Bronchial smooth muscle cell (primary cell): ENCODE data around the gene P2RX7. TPM values are rescaled to one million over a fixed set of nuclear protein-coding genes. Genes with fewer than 3 reads are reported as not detected.

Experiments
- total RNA-seq: library from RNA; depleted of rRNA; stranded (reverse); fragments of >200 nt; gene quantifications from 2 replicates; pipeline ENCODE4 v1.2.1, GENCODE V29; 2014

Gene P2RX7
- total RNA-seq: 0.47 and 0.77 TPM in 2 replicates

DNA sequence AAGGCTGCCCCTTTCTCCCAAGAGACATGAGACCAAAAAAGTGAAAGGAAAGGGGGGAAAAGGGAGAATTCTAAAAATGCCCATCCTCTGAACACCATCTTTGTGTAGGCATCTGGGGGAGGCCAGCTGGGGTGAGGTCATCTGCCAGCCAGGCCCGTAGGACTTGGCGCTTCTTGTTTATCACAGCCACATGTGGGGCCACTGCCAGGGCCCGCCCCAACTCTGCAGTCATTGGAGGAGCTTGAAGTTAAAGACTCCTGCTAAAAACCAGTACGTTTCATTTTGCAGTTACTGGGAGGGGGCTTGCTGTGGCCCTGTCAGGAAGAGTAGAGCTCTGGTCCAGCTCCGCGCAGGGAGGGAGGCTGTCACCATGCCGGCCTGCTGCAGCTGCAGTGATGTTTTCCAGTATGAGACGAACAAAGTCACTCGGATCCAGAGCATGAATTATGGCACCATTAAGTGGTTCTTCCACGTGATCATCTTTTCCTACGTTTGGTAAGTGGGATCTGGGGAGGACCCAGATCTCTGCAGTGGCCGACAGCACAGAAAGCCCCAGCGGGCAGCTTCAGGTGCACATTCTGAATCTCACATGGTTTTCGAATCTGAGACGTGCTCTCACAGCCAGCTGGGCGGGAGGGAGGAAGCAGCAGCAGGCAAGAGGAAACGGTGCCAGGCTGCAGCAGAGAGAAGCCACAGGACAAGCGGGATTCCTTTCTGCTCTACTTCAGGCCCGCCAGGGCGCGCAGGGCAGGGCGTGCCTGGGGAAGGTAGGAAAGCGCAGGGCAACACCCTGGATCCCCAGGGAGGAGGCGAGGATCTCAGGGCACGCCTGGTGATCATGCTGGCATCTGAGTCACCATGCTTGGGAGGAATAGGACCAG, at the start of gene P2RX7:
P2RX7 (plus strand) TSS at position 276 of the 881 bp plus-strand sequence; CDS start at position 371, 95 bp downstream.

GRCh38 chr12:121209624-121210572, 77.2 kb downstream of the P2RX7 start, which contains the start of gene P2RX4:
Gene P2RX4 (plus strand): TSS chr12:121210129. CDS start chr12:121210165, 36 bp downstream.

Other genes starting within 250 kb of the P2RX7 start
- 2.8 and 4.1 TPM in 2 replicates for gene SPPL3, start 228.5 kb upstream of the P2RX7 start, total RNA-seq
- not detected in 2 replicates for gene HNF1A, start 154.3 kb upstream of the P2RX7 start, total RNA-seq
- gene C12orf43, start 116.4 kb upstream of the P2RX7 start, total RNA-seq: 10.6 and 13.8 TPM in 2 replicates
- 0.17 and 0.47 TPM in 2 replicates for gene OASL, start 93.6 kb upstream of the P2RX7 start, total RNA-seq
- 14.0 and 16.9 TPM in 2 replicates for gene P2RX4, start 77.3 kb downstream of the P2RX7 start, total RNA-seq
- 8.9 and 10.4 TPM in 2 replicates for gene CAMKK2, start 163.8 kb downstream of the P2RX7 start, total RNA-seq
- 100 and 126 TPM in 2 replicates for gene ANAPC5, start 219.5 kb downstream of the P2RX7 start, total RNA-seq